GM19397 (cell line): ENCODE data around the gene TMEM19.
"Not testable (repeated sequence)": the region's sequence is repeated elsewhere in the genome, so short reads cannot be mapped to it uniquely, and the experiment has no call there.

Experiments
- ATAC-seq: cut with Tn5 transposase; IDR thresholded peaks from one replicate; pipeline ENCODE4 v1.9.1; 2021; ENCODE audit warnings: mild to moderate bottlenecking, moderate library complexity; ENCODE audit not compliant: unreplicated experiment

The TMEM19 gene

GRCh38 chr12:71664411-71665089, 21.3 kb upstream of the TMEM19 start:
- peak; percentile 11 for ATAC-seq

DNA sequence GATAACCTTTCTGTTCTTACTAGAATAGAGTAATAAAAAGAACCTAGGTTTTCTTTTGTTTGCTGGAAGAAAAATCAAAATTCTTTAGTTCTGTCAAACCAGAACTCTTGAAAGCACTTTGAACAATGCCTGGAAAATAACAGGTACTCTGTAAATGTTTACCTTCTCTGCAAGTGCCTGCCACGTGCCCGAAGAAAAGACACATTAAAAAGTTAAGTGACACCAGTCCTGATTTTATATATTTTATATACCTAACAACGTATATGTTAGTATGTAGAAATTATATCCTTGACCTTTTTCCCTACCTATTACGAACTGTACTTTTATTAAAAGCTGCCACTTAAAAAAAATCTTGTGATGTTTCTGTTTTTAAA, 20.8 kb upstream of the TMEM19 start:
- no peak for ATAC-seq

DNA sequence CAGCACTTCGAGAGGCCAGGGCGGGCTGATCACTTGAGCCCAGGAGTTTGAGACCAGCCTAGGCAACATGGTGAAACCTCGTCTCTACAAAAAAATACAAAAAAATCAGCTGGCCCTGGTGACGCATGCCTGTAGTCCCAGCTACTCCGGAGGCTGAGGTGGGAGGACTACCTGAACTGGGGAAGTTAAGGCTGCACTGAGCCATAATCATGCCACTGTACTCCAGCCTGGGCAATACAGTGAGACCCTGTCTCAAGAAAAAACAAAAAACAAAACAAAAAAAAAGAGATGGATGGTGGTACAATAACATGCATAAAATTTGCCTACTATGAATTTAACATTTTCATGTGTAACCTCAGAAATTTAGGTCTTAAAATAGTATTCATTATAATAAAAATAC, 19.6 kb upstream of the TMEM19 start:
- no peak for ATAC-seq

DNA sequence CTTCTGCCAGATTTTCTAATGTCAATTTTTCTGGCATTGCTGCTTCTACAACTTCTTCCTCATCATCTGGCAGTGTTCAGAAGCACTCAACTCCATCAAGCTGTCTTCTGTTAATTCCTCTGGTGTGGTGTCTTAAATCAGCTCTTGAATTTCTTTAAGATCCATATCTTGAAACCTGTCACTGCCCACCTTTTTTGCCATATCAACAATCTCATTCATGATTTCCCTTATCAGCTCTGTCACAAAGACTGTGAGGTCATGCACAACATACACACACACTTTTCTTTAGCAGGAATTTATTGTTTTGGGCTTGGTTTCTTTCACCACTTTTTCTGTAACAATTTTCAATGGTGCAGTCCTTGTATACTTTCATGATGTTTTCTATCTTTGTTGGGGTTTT, 14.6 kb upstream of the TMEM19 start:
- ATAC-seq: no peak

GRCh38 chr12:71671816-71672215, 14.1 kb upstream of the TMEM19 start:
- no peak for ATAC-seq

DNA sequence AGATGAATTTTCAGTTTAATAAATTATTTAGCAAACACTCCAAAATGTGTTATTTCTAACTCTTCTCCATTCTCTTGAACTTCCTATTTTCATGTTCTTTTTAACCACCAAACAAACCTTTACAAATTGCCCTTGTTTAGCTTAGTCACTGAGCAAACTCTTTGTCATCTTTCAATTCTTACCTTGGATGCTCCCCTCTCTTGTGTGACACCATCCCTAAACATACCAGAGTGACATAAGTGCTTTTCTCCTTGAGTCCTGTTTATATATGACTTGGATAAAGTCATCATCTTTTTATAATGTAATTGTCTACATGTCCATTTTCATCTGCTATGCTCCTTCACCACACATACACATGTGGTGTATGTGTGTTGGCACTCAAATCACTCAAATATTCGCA, 3.4 kb upstream of the TMEM19 start:
- no peak for ATAC-seq

- no peak for ATAC-seq
Measured at GRCh38 chr12:71683633-71684032, 2.2 kb upstream of the TMEM19 start.

GRCh38 chr12:71684081-71684480, 1.8 kb upstream of the TMEM19 start:
- ATAC-seq: no peak

- ATAC-seq: no peak
Measured at GRCh38 chr12:71685312-71685906, 473 bp upstream of the TMEM19 start.

DNA sequence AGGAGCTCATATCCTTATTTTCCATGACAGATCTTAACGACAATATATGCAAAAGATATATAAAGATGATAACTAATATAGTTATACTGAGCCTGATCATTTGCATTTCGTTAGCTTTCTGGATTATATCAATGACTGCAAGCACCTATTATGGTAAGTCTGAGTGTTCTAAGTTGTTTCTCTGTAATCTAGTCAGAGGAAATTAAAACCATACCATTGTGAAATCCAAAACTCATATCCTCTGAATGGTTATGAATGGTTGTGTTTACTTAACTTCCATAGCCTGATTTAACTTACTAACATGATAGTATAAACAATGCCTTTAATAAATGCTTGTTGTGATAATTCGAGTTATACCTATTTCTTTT, 760 bp downstream of the TMEM19 start:
- no peak for ATAC-seq

- ATAC-seq: not testable (repeated sequence)
Measured at GRCh38 chr12:71687172-71687571, 1.3 kb downstream of the TMEM19 start.

DNA sequence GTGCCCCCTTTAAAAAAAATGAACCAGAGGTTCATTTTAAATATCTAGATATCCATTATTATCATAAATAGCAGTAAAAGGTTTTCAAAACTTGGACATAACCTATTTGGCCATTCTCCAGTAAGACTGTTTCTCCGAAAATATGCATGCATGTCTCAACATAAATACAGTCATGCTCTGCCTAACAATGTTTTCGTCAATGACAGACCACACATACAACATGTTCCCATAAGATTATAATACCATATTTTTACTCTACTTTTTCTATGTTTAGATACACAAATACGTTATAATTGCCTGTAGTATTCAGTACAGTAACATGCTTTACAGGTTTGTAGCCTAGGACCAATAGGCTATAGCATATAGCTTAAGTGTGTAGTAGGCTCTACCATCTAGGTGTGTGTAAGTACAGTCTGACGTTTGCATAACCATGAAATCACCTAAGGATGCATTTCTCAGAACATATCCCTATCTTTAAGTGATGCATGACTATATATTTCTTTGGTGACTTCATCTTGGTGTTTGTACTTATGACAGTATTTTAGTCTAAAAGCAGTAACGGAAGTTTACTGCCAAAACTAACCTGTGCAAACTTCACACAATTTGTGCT, 3.2 kb downstream of the TMEM19 start:
- no peak for ATAC-seq

- no peak for ATAC-seq
Measured at GRCh38 chr12:71691504-71692129, 5.7 kb downstream of the TMEM19 start.

DNA sequence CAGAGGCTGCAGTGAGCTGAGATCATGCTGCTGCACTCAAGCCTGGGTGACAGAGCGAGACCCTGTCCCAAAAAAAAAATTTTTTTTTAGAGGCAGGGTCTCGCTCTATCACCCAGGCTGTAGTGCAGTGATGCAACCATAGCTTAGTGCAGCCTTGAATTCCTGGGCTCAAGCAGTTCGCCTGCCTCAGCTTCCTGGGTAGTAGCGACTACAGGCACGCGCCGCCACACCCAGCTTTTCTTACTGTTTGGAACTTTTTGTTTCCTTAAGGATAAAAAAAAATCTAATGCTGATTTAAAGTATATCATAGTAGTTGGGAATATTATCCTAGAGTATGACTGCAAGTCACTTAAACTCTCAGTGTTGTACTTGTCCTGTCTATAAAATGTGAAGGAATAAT, 7.2 kb downstream of the TMEM19 start:
- ATAC-seq: no peak

DNA sequence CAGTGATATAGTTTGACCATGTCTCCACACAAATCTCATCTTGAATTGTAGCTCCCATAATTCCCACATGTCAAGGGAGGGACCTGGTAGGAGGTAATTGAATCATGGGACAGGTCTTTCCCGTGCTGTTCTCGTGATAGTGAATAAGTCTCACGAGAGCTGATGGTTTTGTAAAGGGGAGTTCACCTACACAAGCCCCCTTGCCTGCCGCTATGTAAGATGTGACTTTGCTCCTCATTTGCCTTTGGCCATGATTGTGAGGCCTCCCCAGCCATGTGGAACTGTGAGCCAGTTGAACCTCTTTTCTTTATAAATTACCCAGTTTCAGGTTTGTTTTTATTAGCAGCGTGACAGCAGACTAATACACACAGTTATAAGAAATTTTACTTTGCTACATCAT, 7.8 kb downstream of the TMEM19 start:
- peak; percentile 16 for ATAC-seq

GRCh38 chr12:71694099-71694820, 8.4 kb downstream of the TMEM19 start:
- peak; percentile 90 for ATAC-seq

- no peak for ATAC-seq
Measured at GRCh38 chr12:71695782-71696181, 9.9 kb downstream of the TMEM19 start.

DNA sequence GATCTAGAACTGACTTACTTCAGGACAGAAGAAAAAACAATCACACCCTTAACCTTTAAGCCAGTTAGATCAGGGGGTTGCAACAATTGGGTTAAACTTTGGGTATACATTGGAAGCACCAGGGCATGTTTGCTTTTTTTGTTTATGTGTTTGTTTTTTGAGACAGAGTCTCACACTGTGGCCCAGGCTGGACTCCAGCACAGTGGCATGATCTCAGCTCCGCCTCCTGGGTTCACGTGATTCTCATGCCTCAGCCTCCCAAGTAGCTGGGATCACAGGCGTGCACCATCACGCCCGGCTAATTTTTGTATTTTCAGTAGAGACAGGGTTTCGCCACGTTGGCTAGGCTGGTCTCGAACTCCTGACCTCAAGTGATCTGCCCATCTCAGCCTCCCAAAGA, 16.3 kb downstream of the TMEM19 start:
- not testable (repeated sequence) for ATAC-seq

- ATAC-seq: no peak
Measured at GRCh38 chr12:71702590-71702989, 16.7 kb downstream of the TMEM19 start.

DNA sequence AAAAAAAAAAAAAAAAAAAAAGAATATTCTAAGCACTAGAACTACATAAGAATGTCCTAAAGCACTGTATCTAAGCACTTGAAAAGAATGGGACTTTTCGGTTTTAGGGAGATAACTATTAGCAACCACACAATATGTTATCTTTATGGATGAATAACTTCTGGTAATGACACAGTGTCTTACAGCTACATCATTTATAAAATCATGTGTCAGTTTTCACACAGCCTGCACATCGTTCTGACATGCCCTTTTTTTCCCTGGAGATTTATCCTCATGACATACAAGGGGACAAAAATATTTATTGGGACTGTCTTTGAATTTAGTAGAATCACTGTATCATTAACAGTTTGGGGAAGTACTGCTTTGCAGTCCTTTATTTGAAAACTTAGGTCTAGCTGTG, 17.3 kb downstream of the TMEM19 start:
- ATAC-seq: no peak

DNA sequence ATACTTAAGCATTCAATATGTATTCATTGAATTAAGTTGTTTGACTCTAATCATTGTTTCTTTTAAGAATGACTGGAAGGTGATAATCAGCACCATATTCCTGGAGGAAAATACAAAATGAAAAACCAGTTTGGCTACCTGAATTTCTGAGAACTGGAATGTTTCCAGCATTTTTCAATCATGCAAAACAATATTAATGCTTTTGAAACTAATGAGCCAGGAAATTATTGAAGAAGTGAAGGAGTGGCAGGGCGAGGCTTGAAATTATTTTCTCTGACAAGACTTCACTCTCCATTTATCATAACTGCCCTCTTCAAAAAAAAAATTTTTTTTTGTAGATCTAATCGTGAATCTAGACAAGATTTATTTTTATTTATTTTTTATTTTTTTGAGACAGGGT, 19.0 kb downstream of the TMEM19 start:
- ATAC-seq: no peak

GRCh38 chr12:71708658-71709057, 22.8 kb downstream of the TMEM19 start:
- ATAC-seq: no peak
